GM12878 (cell line): ENCODE measurements around the gene LIN7A.
"Not testable (repeated sequence)": the region's sequence is repeated elsewhere in the genome, so short reads cannot be mapped to it uniquely, and the experiment has no call there.

ENCODE experiments used
- CTCF ChIP-seq, 3 experiments: IDR thresholded peaks in 2 of 3; conservative IDR thresholded peaks in 1 of 3; 2 replicates each; pipeline ENCODE4 v1.5.1; 2011; ENCODE audit warnings: low read depth in 3 of 3, low read length in 3 of 3, mild to moderate bottlenecking in 3 of 3, control low read depth in 2 of 3, moderate library complexity in 2 of 3, inconsistent platforms in 1 of 3, mixed read lengths in 1 of 3; ENCODE audit not compliant: control insufficient read depth in 2 of 3, insufficient read depth in 1 of 3; ENCODE audit errors: extremely low read depth in 1 of 3
- E2F8 ChIP-seq: fragments of 450-650 bp; IDR thresholded peaks from 2 replicates; pipeline ENCODE4 v1.6.1; 2018; ENCODE audit warnings: mild to moderate bottlenecking, low read depth, moderate library complexity; ENCODE audit not compliant: partially characterized antibody
- POLR2AphosphoS5 ChIP-seq: IDR thresholded peaks from 2 replicates; pipeline ENCODE4 v1.6.1; 2011; ENCODE audit warnings: mild to moderate bottlenecking, low read length, inconsistent platforms
- SRF ChIP-seq, 2 experiments: IDR thresholded peaks; 2 replicates each; pipeline ENCODE4 v1.6.1; 2011; ENCODE audit warnings: low read depth in 2 of 2, low read length in 2 of 2, mild to moderate bottlenecking in 1 of 2, moderate library complexity in 1 of 2
- YY1 ChIP-seq: IDR thresholded peaks from 2 replicates; pipeline ENCODE4 v1.6.1; 2011; ENCODE audit warnings: low read depth, mild to moderate bottlenecking, low read length

GRCh38 chr12:80782963-80783470 is 154.7 kb downstream of the LIN7A start:
- TF ChIP-seq SRF (IDR thresholded peaks at IDR 0.05; ENCODE audit: low read depth in 2 of 2, low read length in 2 of 2); YY1; CTCF (IDR thresholded peaks at IDR 0.05 in 2 of 3, conservative IDR thresholded peaks at IDR 0.05 in 1 of 3; ENCODE audit: control insufficient read depth in 2 of 3, extremely low read depth in 1 of 3, insufficient read depth in 1 of 3, low read depth in 3 of 3, low read length in 3 of 3); E2F8; POLR2AphosphoS5: not testable (repeated sequence)
